Dendritic cell treated with granulocyte-macrophage colony-stimulating factor and Interleukin-4, amounts not matched to agents 40 ng/mL and 50 ng/mL, for 4 days (primary cell): ENCODE results near the gene TAOK3.
"Not testable (repeated sequence)": the region's sequence is repeated elsewhere in the genome, so short reads cannot be mapped to it uniquely, and the experiment has no call there.

Experiments
- H3K27ac Mint-ChIP-seq: one replicate; pipeline ENCODE4 v1.8.0; 2022; ENCODE audit warnings: mild to moderate bottlenecking, mixed read lengths
- H3K27me3 Mint-ChIP-seq: one replicate; pipeline ENCODE4 v1.8.0; 2022; ENCODE audit warnings: mild to moderate bottlenecking, mixed read lengths
- H3K36me3 Mint-ChIP-seq: one replicate; pipeline ENCODE4 v1.8.0; 2022; ENCODE audit warnings: low read depth, mixed read lengths
- H3K4me1 Mint-ChIP-seq: one replicate; pipeline ENCODE4 v1.8.0; 2022; ENCODE audit warnings: low read depth, mixed read lengths
- H3K4me3 Mint-ChIP-seq: one replicate; pipeline ENCODE4 v1.8.0; 2022; ENCODE audit warnings: mild to moderate bottlenecking, moderate library complexity, mixed read lengths
- H3K9me3 Mint-ChIP-seq: one replicate; pipeline ENCODE4 v1.8.0; 2022; ENCODE audit warnings: mixed read lengths
- intact Hi-C: fragments of 100-400 bp; cut with micrococcal nuclease; formaldehyde crosslinking; loops from one replicate; pipeline ENCODE4 v1.15.0; 2022

Gene TAOK3

GRCh38 chr12:118372541-118373495 is at the start of gene TAOK3:
TSS of gene TAOK3 (minus strand) at chr12:118372907. CDS start at chr12:118255567, 117,340 bp downstream.
- intact Hi-C loops = loop anchor here (1.0 kb wide), 1 partner anchor 16 kb away; no protein-coding TSS in a partner anchor
- Mint-ChIP-seq H3K4me3 (peak within 1 kb of the TSS; percentile 100), H3K27ac (peak within 1 kb of the TSS; percentile 98), H3K4me1 (peaks cover 47% of the 10 kb centered on the region), H3K27me3 (no peaks in the 10 kb centered on the region), H3K36me3 (peaks cover 32% of the 10 kb centered on the region), H3K9me3 (no peaks in the 10 kb centered on the region)

GRCh38 chr12:118420673-118421072 is 48.0 kb upstream of the TAOK3 start:
- H3K27ac Mint-ChIP-seq = no peak overlapping the region
- intact Hi-C loops = no loop called here
- H3K9me3 Mint-ChIP-seq = no peaks in the 10 kb centered on the region
- no peak overlapping the region for H3K4me3 Mint-ChIP-seq
- H3K27me3 Mint-ChIP-seq = no peaks in the 10 kb centered on the region
- H3K36me3 Mint-ChIP-seq = peaks cover 29% of the 10 kb centered on the region
- no peaks in the 10 kb centered on the region for H3K4me1 Mint-ChIP-seq

- H3K27ac Mint-ChIP-seq = no peak overlapping the region
- no peaks in the 10 kb centered on the region for H3K9me3 Mint-ChIP-seq
- intact Hi-C loops = no loop called here
- H3K27me3 Mint-ChIP-seq = no peaks in the 10 kb centered on the region
- H3K4me3 Mint-ChIP-seq = no peak overlapping the region
- peaks cover 50% of the 10 kb centered on the region for H3K36me3 Mint-ChIP-seq
- H3K4me1 Mint-ChIP-seq = no peaks in the 10 kb centered on the region
Observed at GRCh38 chr12:118418385-118419057, 45.8 kb upstream of the TAOK3 start.

GRCh38 chr12:118417942-118418341 is 45.2 kb upstream of the TAOK3 start:
- H3K27me3 Mint-ChIP-seq = no peaks in the 10 kb centered on the region
- H3K4me1 Mint-ChIP-seq = no peaks in the 10 kb centered on the region
- no peak overlapping the region for H3K4me3 Mint-ChIP-seq
- H3K9me3 Mint-ChIP-seq = no peaks in the 10 kb centered on the region
- H3K27ac Mint-ChIP-seq = no peak overlapping the region
- intact Hi-C loops = no loop called here
- H3K36me3 Mint-ChIP-seq = peaks cover 56% of the 10 kb centered on the region

GRCh38 chr12:118409834-118410233 is 37.1 kb upstream of the TAOK3 start:
- no peaks in the 10 kb centered on the region for H3K4me1 Mint-ChIP-seq
- H3K27ac Mint-ChIP-seq = no peak overlapping the region
- intact Hi-C loops = no loop called here
- no peaks in the 10 kb centered on the region for H3K27me3 Mint-ChIP-seq
- H3K36me3 Mint-ChIP-seq = peaks cover 94% of the 10 kb centered on the region
- H3K9me3 Mint-ChIP-seq = no peaks in the 10 kb centered on the region
- no peak overlapping the region for H3K4me3 Mint-ChIP-seq

- intact Hi-C loops, H3K4me1 Mint-ChIP-seq, H3K4me3 Mint-ChIP-seq, H3K27me3 Mint-ChIP-seq, H3K9me3 Mint-ChIP-seq, H3K27ac Mint-ChIP-seq: not testable (repeated sequence)
- peaks cover 89% of the 10 kb centered on the region for H3K36me3 Mint-ChIP-seq
Observed at GRCh38 chr12:118408241-118408640, 35.5 kb upstream of the TAOK3 start.

- Mint-ChIP-seq H3K27me3 (no peaks in the 10 kb centered on the region), H3K27ac (no peak overlapping the region), H3K4me3 (no peak overlapping the region), H3K9me3 (no peaks in the 10 kb centered on the region), H3K36me3 (peaks cover 90% of the 10 kb centered on the region), H3K4me1 (no peaks in the 10 kb centered on the region)
- intact Hi-C loops = no loop called here
Observed at GRCh38 chr12:118404876-118405521, 32.3 kb upstream of the TAOK3 start.

- no peak overlapping the region for H3K4me3 Mint-ChIP-seq
- peaks cover 11% of the 10 kb centered on the region for H3K4me1 Mint-ChIP-seq
- no peaks in the 10 kb centered on the region for H3K27me3 Mint-ChIP-seq
- intact Hi-C loops = no loop called here
- no peak overlapping the region for H3K27ac Mint-ChIP-seq
- H3K36me3 Mint-ChIP-seq = peaks cover 81% of the 10 kb centered on the region
- no peaks in the 10 kb centered on the region for H3K9me3 Mint-ChIP-seq
Observed at GRCh38 chr12:118402251-118402650, 29.5 kb upstream of the TAOK3 start.

- no peaks in the 10 kb centered on the region for H3K9me3 Mint-ChIP-seq
- no peaks in the 10 kb centered on the region for H3K27me3 Mint-ChIP-seq
- peaks cover 11% of the 10 kb centered on the region for H3K4me1 Mint-ChIP-seq
- H3K4me3 Mint-ChIP-seq = no peak overlapping the region
- peak overlapping the region; percentile 55 for H3K27ac Mint-ChIP-seq
- intact Hi-C loops = no loop called here
- peaks cover 91% of the 10 kb centered on the region for H3K36me3 Mint-ChIP-seq
Observed at GRCh38 chr12:118398940-118399339, 26.2 kb upstream of the TAOK3 start.

- peaks cover 91% of the 10 kb centered on the region for H3K36me3 Mint-ChIP-seq
- no peaks in the 10 kb centered on the region for H3K9me3 Mint-ChIP-seq
- intact Hi-C loops = no loop called here
- H3K4me3 Mint-ChIP-seq = no peak overlapping the region
- no peaks in the 10 kb centered on the region for H3K27me3 Mint-ChIP-seq
- H3K4me1 Mint-ChIP-seq = peaks cover 11% of the 10 kb centered on the region
- H3K27ac Mint-ChIP-seq = peak overlapping the region; percentile 55
Observed at GRCh38 chr12:118398524-118398923, 25.8 kb upstream of the TAOK3 start.

- intact Hi-C loops = no loop called here
- peaks cover 91% of the 10 kb centered on the region for H3K36me3 Mint-ChIP-seq
- H3K27ac Mint-ChIP-seq = no peak overlapping the region
- no peak overlapping the region for H3K4me3 Mint-ChIP-seq
- peaks cover 11% of the 10 kb centered on the region for H3K4me1 Mint-ChIP-seq
- no peaks in the 10 kb centered on the region for H3K27me3 Mint-ChIP-seq
- H3K9me3 Mint-ChIP-seq = no peaks in the 10 kb centered on the region
Observed at GRCh38 chr12:118397708-118398440, 25.2 kb upstream of the TAOK3 start.

- intact Hi-C loops = no loop called here
- Mint-ChIP-seq H3K27me3 (no peaks in the 10 kb centered on the region), H3K4me3 (no peak overlapping the region), H3K4me1 (no peaks in the 10 kb centered on the region), H3K36me3 (peaks cover 99% of the 10 kb centered on the region), H3K27ac (no peak overlapping the region), H3K9me3 (no peaks in the 10 kb centered on the region)
Observed at GRCh38 chr12:118391836-118392235, 19.1 kb upstream of the TAOK3 start.

GRCh38 chr12:118391424-118391823 is 18.7 kb upstream of the TAOK3 start:
- Mint-ChIP-seq H3K4me1 (no peaks in the 10 kb centered on the region), H3K36me3 (peaks cover 99% of the 10 kb centered on the region), H3K27me3 (no peaks in the 10 kb centered on the region), H3K27ac (no peak overlapping the region), H3K4me3 (no peak overlapping the region), H3K9me3 (no peaks in the 10 kb centered on the region)
- intact Hi-C loops = no loop called here
